Esophagus squamous epithelium (tissue), 5 donors: ENCODE data around the gene SLC1A3. TPM values are rescaled to one million over a fixed set of nuclear protein-coding genes. Genes with fewer than 3 reads are reported as not detected.
"Not testable (repeated sequence)": the region's sequence is repeated elsewhere in the genome, so short reads cannot be mapped to it uniquely, and the experiment has no call there.

Experiments
- DNase-seq: peaks from one replicate; lab custom pipeline; 2025; lab: John Stamatoyannopoulos, UW
- H3K27ac ChIP-seq, 4 donors: fragments of 200-600 bp; sonication (generic); one replicate each; pipeline ENCODE4 v1.5.1; 2016 to 2019; ENCODE audit warnings: mild to moderate bottlenecking in 1 of 4
- H3K27me3 ChIP-seq, 4 donors: fragments of 200-600 bp; sonication (generic); 1 replicate in 3 of 4; 2 replicates in 1 of 4; pipeline versions ENCODE4 v1.5.1 to v1.6.0; 2017 to 2021; ENCODE audit warnings: antibody characterized with exemption in 1 of 4
- H3K36me3 ChIP-seq, 3 donors: fragments of 200-600 bp; sonication (generic); one replicate each; pipeline ENCODE4 v1.5.1; 2016 to 2019
- H3K4me1 ChIP-seq, 3 donors: fragments of 200-600 bp; sonication (generic); one replicate each; pipeline ENCODE4 v1.5.1; 2017 to 2019
- H3K4me3 ChIP-seq, 4 donors: fragments of 200-600 bp; sonication (generic); 1 replicate in 3 of 4; 2 replicates in 1 of 4; pipeline ENCODE4 v1.5.1; 2016 to 2019; ENCODE audit warnings: mild to moderate bottlenecking in 2 of 4, moderate library complexity in 1 of 4
- H3K9me3 ChIP-seq, 3 donors: fragments of 200-600 bp; sonication (generic); one replicate each; pipeline ENCODE4 v1.5.1; 2016 to 2019
- CTCF ChIP-seq, 6 experiments: fragments of 450-650 bp in 4 of 6; fragments of 200-600 bp in 2 of 6; sonication (generic) in 2 of 6; IDR thresholded peaks; one replicate each; pipeline ENCODE4 v1.5.1; 2016 to 2019; ENCODE audit warnings: antibody characterized with exemption in 6 of 6, mild to moderate bottlenecking in 4 of 6, moderate library complexity in 4 of 6
- POLR2A ChIP-seq, 4 donors: fragments of 450-650 bp; IDR thresholded peaks; one replicate each; pipeline ENCODE4 v1.6.1; 2017; ENCODE audit warnings: antibody characterized with exemption in 4 of 4, mild to moderate bottlenecking in 4 of 4, moderate library complexity in 3 of 4
- WGBS, 2 donors: methylation state at CpG; one replicate each; pipeline ENCODE4 v1.1.5; 2018; 5-methylcytosine and 5-hydroxymethylcytosine counted together
- intact Hi-C: fragments of 100-400 bp; cut with DNase I; formaldehyde crosslinking; loops from one replicate; pipeline ENCODE4 v1.15.0; 2022
- total RNA-seq, 4 donors: library from RNA; depleted of rRNA; stranded (reverse); fragments of >200 nt; gene quantifications; one replicate each; pipeline ENCODE4 v1.1.0, GENCODE V29; 2016
- donor health status: DM: yes; HTN: yes; CAD: no.

The SLC1A3 gene
- total RNA-seq, 4 donors from 2014 or later: 16.2 to 54.8 (median 31.4) TPM

DNA sequence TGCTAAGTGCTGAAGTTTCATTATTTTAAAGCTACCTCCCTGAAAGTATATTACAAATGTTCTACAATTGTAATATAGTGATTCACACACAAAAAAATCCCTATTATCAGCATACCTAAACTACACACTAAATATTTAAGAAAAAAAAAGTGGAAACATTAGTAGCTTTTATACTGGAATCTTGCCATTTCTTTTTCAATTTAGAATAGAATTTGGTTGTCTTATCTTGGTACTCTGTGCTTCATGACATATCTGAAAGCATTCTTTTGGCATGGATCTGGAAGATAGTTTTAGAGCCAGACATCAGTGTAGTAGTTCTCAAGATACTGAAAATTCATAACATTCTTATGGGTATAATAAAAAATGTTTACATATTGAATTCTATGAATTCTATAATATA lies 35.0 kb downstream of the SLC1A3 start:
- TF ChIP-seq POLR2A (IDR thresholded peaks at IDR 0.05) (no peak), CTCF (IDR thresholded peaks at IDR 0.05) (no peak)
- intact Hi-C loops: no loop called here

DNA sequence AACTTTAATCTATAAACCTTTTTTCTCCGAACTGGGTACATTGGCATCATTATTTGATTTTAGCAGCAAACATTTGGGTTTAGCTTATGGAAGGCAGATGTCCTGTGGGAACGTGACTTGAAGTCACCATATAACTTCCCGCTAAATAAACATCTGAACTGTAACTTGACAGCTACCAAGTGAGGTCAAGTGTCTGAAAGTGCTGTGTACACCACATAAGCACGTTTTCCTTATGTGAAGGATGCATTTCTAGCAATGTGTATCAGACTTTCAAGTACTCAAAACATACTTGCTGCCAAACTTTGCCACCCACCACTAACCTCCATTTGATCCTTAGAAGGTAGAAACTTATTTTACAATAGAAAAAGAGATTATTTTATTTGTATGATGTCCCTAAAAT lies 35.7 kb downstream of the SLC1A3 start:
- H3K9me3 ChIP-seq: no peaks in the 10 kb centered on the region
- intact Hi-C loops: no loop called here
- no peak for DNase-seq

More for the DNA sequence above, 35.0 kb downstream of the SLC1A3 start:
- DNase-seq: no peak
- Histone ChIP-seq H3K4me1 (no peaks in the 10 kb centered on the region), H3K9me3 (no peaks in the 10 kb centered on the region), H3K4me3 (no peak overlapping the region), H3K27me3 (no peaks in the 10 kb centered on the region), H3K27ac (no peak overlapping the region), H3K36me3 (no peaks in the 10 kb centered on the region)

GRCh38 chr5:36643162-36643561 lies 36.8 kb downstream of the SLC1A3 start:
- no peaks in the 10 kb centered on the region for H3K27me3 ChIP-seq
- no peaks in the 10 kb centered on the region for H3K9me3 ChIP-seq
- 89 to 95% methylated on average over 1 of the region's 1 CpG for WGBS, 2 donors
- TF ChIP-seq POLR2A (IDR thresholded peaks at IDR 0.05) (no peak), CTCF (IDR thresholded peaks at IDR 0.05) (no peak)
- DNase-seq: no peak
- H3K27ac ChIP-seq: no peak overlapping the region
- H3K36me3 ChIP-seq: no peaks in the 10 kb centered on the region
- no peaks in the 10 kb centered on the region for H3K4me1 ChIP-seq
- no peak overlapping the region for H3K4me3 ChIP-seq
- intact Hi-C loops: no loop called here

More for the DNA sequence above, 35.7 kb downstream of the SLC1A3 start:
- Histone ChIP-seq H3K4me3 (no peak overlapping the region), H3K27me3 (no peaks in the 10 kb centered on the region), H3K36me3 (no peaks in the 10 kb centered on the region), H3K4me1 (no peaks in the 10 kb centered on the region), H3K27ac (no peak overlapping the region)
- TF ChIP-seq CTCF (IDR thresholded peaks at IDR 0.05) (no peak), POLR2A (IDR thresholded peaks at IDR 0.05) (no peak)
- 59 to 60% methylated on average over 4 of the region's 4 CpGs for WGBS, 2 donors

GRCh38 chr5:36643841-36644240 lies 37.4 kb downstream of the SLC1A3 start:
- intact Hi-C loops, H3K36me3 ChIP-seq: not testable (repeated sequence)
- WGBS, 2 donors: 67 to 79% methylated on average over 5 of the region's 5 CpGs

GRCh38 chr5:36644727-36645126 lies 38.3 kb downstream of the SLC1A3 start:
- no peak overlapping the region for H3K4me3 ChIP-seq
- no peak overlapping the region for H3K27ac ChIP-seq
- DNase-seq: no peak
- no peaks in the 10 kb centered on the region for H3K27me3 ChIP-seq
- no peaks in the 10 kb centered on the region for H3K36me3 ChIP-seq
- WGBS, 2 donors: 86 to 90% methylated on average over 3 of the region's 3 CpGs
- H3K9me3 ChIP-seq: no peaks in the 10 kb centered on the region
- no peaks in the 10 kb centered on the region for H3K4me1 ChIP-seq
- no peak for TF ChIP-seq POLR2A (IDR thresholded peaks at IDR 0.05)
- TF ChIP-seq CTCF (IDR thresholded peaks at IDR 0.05): no peak
- intact Hi-C loops: no loop called here

More at GRCh38 chr5:36643841-36644240, 37.4 kb downstream of the SLC1A3 start:
- not testable (repeated sequence) for H3K4me1 ChIP-seq, H3K27ac ChIP-seq, DNase-seq, H3K9me3 ChIP-seq, H3K27me3 ChIP-seq, H3K4me3 ChIP-seq

GRCh38 chr5:36646100-36646499 lies 39.7 kb downstream of the SLC1A3 start:
- peaks cover 0 to under 1% (median 0%) of the 10 kb centered on the region in 3 donors for H3K4me1 ChIP-seq
- no peak overlapping the region for H3K27ac ChIP-seq
- DNase-seq: no peak
- intact Hi-C loops: no loop called here
- H3K4me3 ChIP-seq: no peak overlapping the region
- no peak for TF ChIP-seq POLR2A (IDR thresholded peaks at IDR 0.05)
- no peak for TF ChIP-seq CTCF (IDR thresholded peaks at IDR 0.05)
- H3K27me3 ChIP-seq: no peaks in the 10 kb centered on the region
- no peaks in the 10 kb centered on the region for H3K36me3 ChIP-seq
- 76 to 90% methylated on average over 3 of the region's 3 CpGs for WGBS, 2 donors
- no peaks in the 10 kb centered on the region for H3K9me3 ChIP-seq
